MCF 10A (cell line): ENCODE data around the gene CCDC73. TPM values are rescaled to one million over a fixed set of nuclear protein-coding genes. Genes with fewer than 3 reads are reported as not detected.
"Not testable (repeated sequence)": the region's sequence is repeated elsewhere in the genome, so short reads cannot be mapped to it uniquely, and the experiment has no call there.

Experiments used
- BruUV-seq: library from RNA; stranded (reverse); fragments of 400-500 nt; replicated peaks from 2 replicates; lab custom pipeline; 2021; lab: Mats Ljungman, UMichigan
- CTCF ChIA-PET: fragments of 300-600 bp; sonication (Branson Sonifier 250); formaldehyde crosslinking; extraction: SDS; loops from one replicate; lab custom pipeline; 2021; ENCODE audit warnings: antibody characterized with exemption, inconsistent platforms; lab: Yijun Ruan, JAX
- POLR2A ChIA-PET: fragments of 300-600, 350-650 bp; sonication (Branson Sonifier 250); formaldehyde crosslinking; extraction: SDS; loops from one replicate; lab custom pipeline; 2020; ENCODE audit warnings: antibody characterized with exemption, inconsistent platforms; lab: Yijun Ruan, JAX
- DNase-seq: peaks from one replicate; pipeline ENCODE4 v3.0.0-alpha.2; 2018; ENCODE audit not compliant: unreplicated experiment
- H3K27ac Mint-ChIP-seq: one replicate; pipeline ENCODE4 v1.8.0; 2022; ENCODE audit warnings: mild to moderate bottlenecking, low read depth, mixed read lengths; ENCODE audit not compliant: unreplicated experiment
- H3K27me3 Mint-ChIP-seq: one replicate; pipeline ENCODE4 v1.8.0; 2022; ENCODE audit warnings: mixed read lengths; ENCODE audit not compliant: insufficient read depth, unreplicated experiment
- H3K36me3 Mint-ChIP-seq: one replicate; pipeline ENCODE4 v1.8.0; 2022; ENCODE audit warnings: mild to moderate bottlenecking, moderate library complexity, mixed read lengths; ENCODE audit not compliant: insufficient read depth, unreplicated experiment
- H3K4me1 Mint-ChIP-seq: one replicate; pipeline ENCODE4 v1.8.0; 2022; ENCODE audit warnings: mixed read lengths; ENCODE audit not compliant: insufficient read depth, unreplicated experiment
- H3K4me3 Mint-ChIP-seq: one replicate; pipeline ENCODE4 v1.8.0; 2022; ENCODE audit warnings: mild to moderate bottlenecking, moderate library complexity, mixed read lengths; ENCODE audit not compliant: unreplicated experiment
- H3K9me3 Mint-ChIP-seq: one replicate; pipeline ENCODE4 v1.8.0; 2022; ENCODE audit warnings: mixed read lengths; ENCODE audit not compliant: unreplicated experiment
- CTCF ChIP-seq: fragments of 200-600 bp; IDR thresholded peaks from one replicate; pipeline ENCODE4 v1.8.0; 2022; ENCODE audit warnings: antibody characterized with exemption, mild to moderate bottlenecking; ENCODE audit not compliant: unreplicated experiment
- intact Hi-C: fragments of 100-400 bp; cut with micrococcal nuclease; formaldehyde crosslinking; loops from 2 replicates; pipeline ENCODE4 v1.14.1; 2022
- total RNA-seq: library from RNA; stranded (reverse); gene quantifications from 2 replicates; pipeline ENCODE4 v1.2.3, GENCODE V29; 2022

The CCDC73 gene
- total RNA-seq, 1 experiment from 2014 or later, result 0.09 TPM

- Mint-ChIP-seq H3K27ac (no peak overlapping the region), H3K9me3 (no peaks in the 10 kb centered on the region), H3K4me3 (no peak overlapping the region), H3K4me1 (no peaks in the 10 kb centered on the region), H3K27me3 (no peaks in the 10 kb centered on the region), H3K36me3 (no peaks in the 10 kb centered on the region)
- BruUV-seq, result no TSS peak
- intact Hi-C loops, result loop anchor here (1.0 kb wide), 1 partner anchor 80 kb away; no protein-coding TSS in a partner anchor
- TF ChIP-seq CTCF, result peak; percentile 36
- ChIA-PET CTCF (interaction anchor here (0.6 to 6.5 kb wide), 16 partner anchors 9 to 497 kb away, joined by 3 to 60 read pairs (median 4); partner anchors contain the start of gene CCDC73), POLR2A (interaction anchor here (0.6 kb wide), 1 partner anchor 989 kb away, joined by 3 read pairs; no protein-coding TSS in a partner anchor)
- peak; percentile 8 for DNase-seq
Measured at GRCh38 chr11:32713496-32713895, 81.0 kb downstream of the CCDC73 start.

DNA sequence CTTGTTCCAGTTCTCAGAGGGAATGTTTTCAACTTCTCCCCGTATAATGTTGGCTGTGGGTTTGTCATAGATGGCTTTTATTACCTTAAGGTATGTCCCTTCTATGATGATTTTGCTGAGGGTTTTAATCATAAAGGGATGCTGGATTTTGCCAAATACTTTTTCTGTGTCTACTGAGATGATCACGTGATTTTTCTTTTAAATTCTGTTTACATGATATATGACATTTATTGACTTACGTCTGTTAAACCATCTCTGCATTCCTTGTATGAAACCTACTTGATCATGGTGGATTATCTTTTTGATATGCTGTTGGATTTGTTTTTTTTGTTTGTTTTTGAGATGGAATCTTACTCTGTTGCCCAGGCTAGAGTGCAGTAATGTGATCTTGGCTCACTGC, 85.5 kb downstream of the CCDC73 start:
- intact Hi-C loops, result loop anchor here (5.0 kb wide), 1 partner anchor 127 kb away; the partner anchor contains the start of gene EIF3M
- POLR2A ChIA-PET, H3K27me3 Mint-ChIP-seq, BruUV-seq, DNase-seq, H3K27ac Mint-ChIP-seq, H3K36me3 Mint-ChIP-seq, H3K9me3 Mint-ChIP-seq, H3K4me3 Mint-ChIP-seq: not testable (repeated sequence)
- CTCF ChIA-PET, result interaction anchor here (0.6 kb wide), 1 partner anchor 184 kb away, joined by 3 read pairs; the partner anchor contains the start of gene QSER1
- H3K4me1 Mint-ChIP-seq, result peaks cover 13% of the 10 kb centered on the region

GRCh38 chr11:32706985-32707741, 87.3 kb downstream of the CCDC73 start:
- DNase-seq, result peak; percentile 76
- intact Hi-C loops, result loop anchor here (5.0 kb wide), 1 partner anchor 125 kb away; the partner anchor contains the start of gene EIF3M
- no peak for TF ChIP-seq CTCF
- CTCF ChIA-PET, result no interaction called here
- peaks cover 13% of the 10 kb centered on the region for H3K4me1 Mint-ChIP-seq
- no TSS peak for BruUV-seq
- H3K9me3 Mint-ChIP-seq, result no peaks in the 10 kb centered on the region
- H3K36me3 Mint-ChIP-seq, result no peaks in the 10 kb centered on the region
- H3K27ac Mint-ChIP-seq, result peak overlapping the region; percentile 32
- POLR2A ChIA-PET, result interaction anchor here (0.7 kb wide), 1 partner anchor 1808 kb away, joined by 3 read pairs; no protein-coding TSS in a partner anchor
- no peak overlapping the region for H3K4me3 Mint-ChIP-seq
- no peaks in the 10 kb centered on the region for H3K27me3 Mint-ChIP-seq

DNA sequence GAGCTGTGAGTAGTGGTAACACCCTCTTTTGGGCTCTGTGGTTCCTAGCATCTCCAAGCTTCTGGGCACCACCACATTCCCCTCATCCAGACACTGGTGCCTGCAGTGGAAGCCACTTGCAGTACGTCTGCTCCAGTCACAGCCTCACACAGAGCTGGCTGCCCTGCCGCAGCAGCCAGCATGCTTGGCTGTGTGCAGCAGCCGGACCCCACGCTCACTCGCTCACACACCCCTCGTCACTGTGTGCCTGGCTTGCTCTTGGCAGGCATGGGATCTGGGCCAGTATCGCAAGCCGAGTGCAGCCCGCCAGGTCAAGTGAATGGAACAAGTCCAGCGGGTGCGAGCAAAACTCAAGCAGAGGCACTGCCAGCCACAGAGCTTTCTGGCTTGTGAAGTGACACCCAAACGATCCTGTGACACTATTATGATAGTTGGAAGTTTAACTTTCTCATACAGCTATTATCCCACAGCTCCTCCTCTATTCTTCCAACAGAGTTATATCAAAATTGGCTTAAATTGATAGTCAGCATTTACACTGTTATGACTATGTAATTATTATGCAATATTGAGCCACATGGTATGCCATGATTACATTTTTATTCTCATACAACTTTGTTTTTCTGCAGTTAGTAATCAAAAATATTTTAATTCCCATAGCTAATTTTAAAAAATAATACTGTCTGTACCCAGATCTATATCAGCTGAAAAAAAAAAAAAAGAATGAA, 89.0 kb downstream of the CCDC73 start:
- no peak overlapping the region for H3K4me3 Mint-ChIP-seq
- H3K27me3 Mint-ChIP-seq, result no peaks in the 10 kb centered on the region
- H3K9me3 Mint-ChIP-seq, result no peaks in the 10 kb centered on the region
- CTCF ChIA-PET, result interaction anchor here (0.6 to 1.6 kb wide), 10 partner anchors 8 to 393 kb away, joined by 3 to 6 read pairs (median 3); partner anchors contain the start of gene EIF3M
- H3K36me3 Mint-ChIP-seq, result no peaks in the 10 kb centered on the region
- no TSS peak for BruUV-seq
- intact Hi-C loops, result loop anchor here (5.0 kb wide), 1 partner anchor 123 kb away; the partner anchor contains the start of gene EIF3M
- DNase-seq, result no peak
- no peak overlapping the region for H3K27ac Mint-ChIP-seq
- no peak for TF ChIP-seq CTCF
- POLR2A ChIA-PET, result interaction anchor here (0.6 to 1.4 kb wide), 3 partner anchors 13 to 1030 kb away, joined by 3 to 4 read pairs (median 3); no protein-coding TSS in a partner anchor
- peaks cover 13% of the 10 kb centered on the region for H3K4me1 Mint-ChIP-seq
